ENCODE data around the gene CWF19L2.
"Not testable (repeated sequence)": the region's sequence is repeated elsewhere in the genome, so short reads cannot be mapped to it uniquely, and the experiment has no call there.

CWF19L2 gene

GRCh38 chr11:107457558-107458271, at the start of gene CWF19L2:
Gene CWF19L2, minus strand, starts transcription at chr11:107457825. Its CDS starts 9 bp downstream, at chr11:107457816.
- DNase-seq = peak; percentile 97

- DNase-seq = no peak
These were observed 48.1 kb upstream of the CWF19L2 start for GRCh38 chr11:107505647-107506225.

- no peak for DNase-seq
These were observed 47.4 kb upstream of the CWF19L2 start for GRCh38 chr11:107504981-107505380.

GRCh38 chr11:107501713-107502112, 44.1 kb upstream of the CWF19L2 start:
- no peak for DNase-seq

- not testable (repeated sequence) for DNase-seq
These were observed 39.7 kb upstream of the CWF19L2 start for GRCh38 chr11:107497371-107497770.

- no peak for DNase-seq
These were observed 38.4 kb upstream of the CWF19L2 start for GRCh38 chr11:107496011-107496410.

GRCh38 chr11:107494055-107494454, 36.4 kb upstream of the CWF19L2 start:
- DNase-seq = no peak

- no peak for DNase-seq
These were observed 35.5 kb upstream of the CWF19L2 start for GRCh38 chr11:107493117-107493516.

- no peak for DNase-seq
These were observed 33.2 kb upstream of the CWF19L2 start for GRCh38 chr11:107490836-107491235.

- no peak for DNase-seq
These were observed 24.6 kb upstream of the CWF19L2 start for GRCh38 chr11:107482234-107482633.

- no peak for DNase-seq
These were observed 21.3 kb upstream of the CWF19L2 start for GRCh38 chr11:107478922-107479321.

- DNase-seq = no peak
These were observed 20.2 kb upstream of the CWF19L2 start for GRCh38 chr11:107477820-107478219.

- no peak for DNase-seq
These were observed 16.2 kb upstream of the CWF19L2 start for GRCh38 chr11:107473792-107474191.

GRCh38 chr11:107472966-107473365, 15.3 kb upstream of the CWF19L2 start:
- no peak for DNase-seq

- peak; percentile 27 for DNase-seq
These were observed 11.0 kb upstream of the CWF19L2 start for GRCh38 chr11:107468596-107468995.

GRCh38 chr11:107467696-107468095, 10.1 kb upstream of the CWF19L2 start:
- no peak for DNase-seq

- DNase-seq = not testable (repeated sequence)
These were observed 8.7 kb upstream of the CWF19L2 start for GRCh38 chr11:107466275-107466866.

- DNase-seq = peak; percentile 29
These were observed 444 bp downstream of the CWF19L2 start for GRCh38 chr11:107457205-107457557.

- DNase-seq = no peak
These were observed 3.9 kb downstream of the CWF19L2 start for GRCh38 chr11:107453594-107454286.

- no peak for DNase-seq
These were observed 10.7 kb downstream of the CWF19L2 start for GRCh38 chr11:107446822-107447431.

GRCh38 chr11:107442715-107443215, 14.9 kb downstream of the CWF19L2 start:
- DNase-seq = no peak

GRCh38 chr11:107439586-107440167, 17.9 kb downstream of the CWF19L2 start:
- no peak for DNase-seq

GRCh38 chr11:107438148-107438547, 19.5 kb downstream of the CWF19L2 start:
- DNase-seq = no peak
